Stomach (tissue), 9 donors: Measurements from ENCODE around the gene APEX1. TPM values are rescaled to one million over a fixed set of nuclear protein-coding genes. Genes with fewer than 3 reads are reported as not detected.
A peak's percentile ranks its signal among the peaks of the same experiment; 100 is the strongest.

Experiments
- DNase-seq, 2 donors: peaks; one replicate each; pipeline versions ENCODE4 v3.0.0 to v3.0.0-alpha.2; 2013 to 2019
- H3K27ac ChIP-seq, 5 donors: fragments of 200-600 bp in 4 of 5; sonication (generic) in 4 of 5; one replicate each; pipeline ENCODE4 v1.5.1; 2013 to 2019; ENCODE audit warnings: mild to moderate bottlenecking in 1 of 5, moderate library complexity in 1 of 5
- H3K27me3 ChIP-seq, 3 donors: fragments of 200-600 bp; sonication (generic); one replicate each; pipeline ENCODE4 v1.5.1; 2017 to 2019; ENCODE audit warnings: mixed run types in 1 of 3
- H3K36me3 ChIP-seq, 4 donors: fragments of 200-600 bp; sonication (generic); 1 replicate in 3 of 4; 2 replicates in 1 of 4; pipeline ENCODE4 v1.5.1; 2016 to 2019
- H3K4me1 ChIP-seq, 4 donors: fragments of 200-600 bp; sonication (generic); one replicate each; pipeline ENCODE4 v1.5.1; 2016 to 2019
- H3K4me3 ChIP-seq, 4 donors: fragments of 200-600 bp; sonication (generic) in 3 of 4; one replicate each; pipeline ENCODE4 v1.5.1; 2016 to 2019; ENCODE audit warnings: mild to moderate bottlenecking in 1 of 4
- H3K9me3 ChIP-seq, 4 donors: fragments of 200-600 bp; sonication (generic); one replicate each; pipeline ENCODE4 v1.5.1; 2016 to 2019
- EP300 ChIP-seq: sonication (generic); formaldehyde crosslinking; IDR thresholded peaks from one replicate; pipeline ENCODE4 v1.6.1; 2017; ENCODE audit warnings: antibody characterized with exemption
- POLR2A ChIP-seq, 4 donors: fragments of 450-650 bp; IDR thresholded peaks; one replicate each; pipeline ENCODE4 v1.6.1; 2016; ENCODE audit warnings: antibody characterized with exemption in 4 of 4, control low read depth in 2 of 4, mild to moderate bottlenecking in 1 of 4, moderate library complexity in 1 of 4
- POLR2AphosphoS5 ChIP-seq, 3 donors: sonication (generic); formaldehyde crosslinking; IDR thresholded peaks; one replicate each; pipeline ENCODE4 v1.6.1; 2016; ENCODE audit warnings: antibody characterized with exemption in 3 of 3
- WGBS, 5 donors: extraction: QIAGEN DNeasy Blood & Tissue Kit in 3 of 5; methylation state at CpG; one replicate each; pipeline versions ENCODE4 v1.1.5 to v1.1.7; 2013 to 2018; 5-methylcytosine and 5-hydroxymethylcytosine counted together
- intact Hi-C: fragments of 100-400 bp; cut with DNase I; formaldehyde crosslinking; loops from one replicate; pipeline ENCODE4 v1.15.1; 2023; ENCODE audit warnings: low total_unique reads
- polyA plus RNA-seq, 3 donors: library from polyadenylated mRNA; stranded (reverse); fragments of 200-250 nt; gene quantifications; one replicate each; pipeline ENCODE4 v1.2.3, GENCODE V29; 2013
- total RNA-seq, 5 donors: library from RNA; depleted of rRNA; stranded (reverse); fragments of >200 nt; gene quantifications; one replicate each; pipeline versions ENCODE4 v1.1.0 to v1.2.3, GENCODE V29; 2014 to 2016
- TF ChIP-seq, protein P1 (sequence below), 7 experiments: fragments of 450-650 bp in 4 of 7; fragments of 200-600 bp in 3 of 7; sonication (generic) in 3 of 7; IDR thresholded peaks; one replicate each; pipeline ENCODE4 v1.5.1; 2016 to 2019; ENCODE audit warnings: antibody characterized with exemption in 7 of 7, control low read depth in 2 of 7, mild to moderate bottlenecking in 1 of 7
- donor health status: healthy with polysubstance abuse.
- donor health status: Bipolar disorder and iron deficiency.
- donor health status: healthy.

The APEX1 gene
- total and polyA plus RNA-seq, 8 donors, result 70.1 to 219 (median 137) TPM

DNA sequence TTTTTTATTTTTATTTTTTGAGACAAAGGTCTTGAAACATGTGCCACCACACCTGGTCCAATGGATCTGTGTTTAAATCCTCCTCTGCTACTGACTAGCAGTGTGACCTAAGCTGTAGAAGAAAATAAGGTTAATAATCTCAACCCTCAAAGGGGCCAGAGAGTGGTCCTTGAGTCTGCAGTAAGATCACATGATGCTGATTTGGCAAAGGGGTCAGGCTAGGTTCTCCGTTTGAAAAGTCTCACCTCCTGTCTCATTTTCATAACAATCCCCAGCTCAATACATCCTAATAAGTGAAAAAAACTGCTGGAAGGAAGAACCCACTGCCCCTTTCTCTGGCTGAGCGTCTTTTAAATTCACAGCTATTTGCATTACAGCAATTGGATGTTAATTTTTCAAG lies 33.8 kb upstream of the APEX1 start:
- intact Hi-C loops, result no loop called here
- Histone ChIP-seq H3K36me3 (no peaks in the 10 kb centered on the region), H3K4me3 (no peak overlapping the region), H3K27me3 (no peaks in the 10 kb centered on the region), H3K4me1 (peaks cover 7 to 26% (median 14%) of the 10 kb centered on the region in 4 donors), H3K9me3 (no peaks in the 10 kb centered on the region), H3K27ac (no peak overlapping the region)
- 47 to 62% (median 52%) methylated on average over 2 of the region's 2 CpGs for WGBS, 5 donors
- TF ChIP-seq POLR2A (IDR thresholded peaks at IDR 0.05) (no peak), EP300 (no peak)
- DNase-seq, result no peak

DNA sequence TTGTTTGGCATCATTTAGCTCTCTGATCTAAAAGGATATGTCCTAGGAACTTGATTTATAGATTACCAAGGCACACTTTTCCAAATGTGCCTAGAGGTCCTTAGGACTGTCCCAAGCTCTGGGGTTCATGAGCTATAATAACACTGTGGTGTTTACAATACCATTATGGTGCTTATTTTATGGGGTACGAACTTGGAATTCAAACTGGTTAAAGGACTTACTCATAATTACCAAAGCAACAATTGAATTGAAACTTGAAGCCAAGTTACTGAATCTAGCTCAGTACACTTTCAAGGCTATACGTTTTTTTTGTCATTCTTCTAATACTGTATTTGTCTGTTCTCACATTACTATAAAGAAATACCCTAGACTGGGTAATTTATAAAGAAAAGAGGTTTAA lies 32.1 kb upstream of the APEX1 start:
- Histone ChIP-seq H3K9me3 (no peaks in the 10 kb centered on the region), H3K36me3 (no peaks in the 10 kb centered on the region), H3K4me1 (peaks cover 7 to 24% (median 11%) of the 10 kb centered on the region in 4 donors), H3K27ac (no peak overlapping the region), H3K27me3 (no peaks in the 10 kb centered on the region), H3K4me3 (no peak overlapping the region)
- DNase-seq, result no peak
- TF ChIP-seq POLR2AphosphoS5 (IDR thresholded peaks at IDR 0.05), result no peak
- no peak for TF ChIP-seq POLR2A (IDR thresholded peaks at IDR 0.05)
- TF ChIP-seq, protein P1, sequence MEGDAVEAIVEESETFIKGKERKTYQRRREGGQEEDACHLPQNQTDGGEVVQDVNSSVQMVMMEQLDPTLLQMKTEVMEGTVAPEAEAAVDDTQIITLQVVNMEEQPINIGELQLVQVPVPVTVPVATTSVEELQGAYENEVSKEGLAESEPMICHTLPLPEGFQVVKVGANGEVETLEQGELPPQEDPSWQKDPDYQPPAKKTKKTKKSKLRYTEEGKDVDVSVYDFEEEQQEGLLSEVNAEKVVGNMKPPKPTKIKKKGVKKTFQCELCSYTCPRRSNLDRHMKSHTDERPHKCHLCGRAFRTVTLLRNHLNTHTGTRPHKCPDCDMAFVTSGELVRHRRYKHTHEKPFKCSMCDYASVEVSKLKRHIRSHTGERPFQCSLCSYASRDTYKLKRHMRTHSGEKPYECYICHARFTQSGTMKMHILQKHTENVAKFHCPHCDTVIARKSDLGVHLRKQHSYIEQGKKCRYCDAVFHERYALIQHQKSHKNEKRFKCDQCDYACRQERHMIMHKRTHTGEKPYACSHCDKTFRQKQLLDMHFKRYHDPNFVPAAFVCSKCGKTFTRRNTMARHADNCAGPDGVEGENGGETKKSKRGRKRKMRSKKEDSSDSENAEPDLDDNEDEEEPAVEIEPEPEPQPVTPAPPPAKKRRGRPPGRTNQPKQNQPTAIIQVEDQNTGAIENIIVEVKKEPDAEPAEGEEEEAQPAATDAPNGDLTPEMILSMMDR (IDR thresholded peaks at IDR 0.05), result no peak
- no peak for TF ChIP-seq EP300
- intact Hi-C loops, result no loop called here
- 38 to 69% (median 64%) methylated on average over 2 of the region's 2 CpGs for WGBS, 5 donors

DNA sequence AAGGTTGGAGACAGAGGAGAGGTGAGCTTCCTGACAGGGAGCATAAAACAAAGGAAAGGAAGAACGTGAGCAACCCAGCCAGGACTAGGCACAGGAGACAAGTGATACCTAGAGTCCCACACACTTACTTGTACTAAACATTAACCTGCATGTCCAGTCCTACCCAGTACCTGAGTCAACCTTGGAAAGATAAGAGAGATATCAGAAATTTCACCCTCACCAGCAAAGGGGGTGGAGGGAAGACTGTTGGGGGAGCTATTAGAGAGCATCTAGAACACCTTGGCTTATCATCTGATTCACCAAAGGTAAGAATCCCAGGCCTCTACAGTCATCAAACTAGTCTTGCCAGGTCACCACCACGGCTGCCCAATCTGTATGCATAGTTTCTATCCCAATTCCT lies 30.2 kb upstream of the APEX1 start:
- Histone ChIP-seq H3K4me3 (no peak overlapping the region), H3K9me3 (no peaks in the 10 kb centered on the region), H3K36me3 (no peaks in the 10 kb centered on the region), H3K4me1 (peaks cover 0 to 28% (median 4%) of the 10 kb centered on the region in 4 donors), H3K27me3 (no peaks in the 10 kb centered on the region), H3K27ac (no peak overlapping the region)
- intact Hi-C loops, result no loop called here
- TF ChIP-seq POLR2AphosphoS5 (IDR thresholded peaks at IDR 0.05) (no peak), EP300 (no peak)
- WGBS, 5 donors, result 15 to 34% (median 18%) methylated on average over 2 of the region's 2 CpGs
- no peak for DNase-seq

DNA sequence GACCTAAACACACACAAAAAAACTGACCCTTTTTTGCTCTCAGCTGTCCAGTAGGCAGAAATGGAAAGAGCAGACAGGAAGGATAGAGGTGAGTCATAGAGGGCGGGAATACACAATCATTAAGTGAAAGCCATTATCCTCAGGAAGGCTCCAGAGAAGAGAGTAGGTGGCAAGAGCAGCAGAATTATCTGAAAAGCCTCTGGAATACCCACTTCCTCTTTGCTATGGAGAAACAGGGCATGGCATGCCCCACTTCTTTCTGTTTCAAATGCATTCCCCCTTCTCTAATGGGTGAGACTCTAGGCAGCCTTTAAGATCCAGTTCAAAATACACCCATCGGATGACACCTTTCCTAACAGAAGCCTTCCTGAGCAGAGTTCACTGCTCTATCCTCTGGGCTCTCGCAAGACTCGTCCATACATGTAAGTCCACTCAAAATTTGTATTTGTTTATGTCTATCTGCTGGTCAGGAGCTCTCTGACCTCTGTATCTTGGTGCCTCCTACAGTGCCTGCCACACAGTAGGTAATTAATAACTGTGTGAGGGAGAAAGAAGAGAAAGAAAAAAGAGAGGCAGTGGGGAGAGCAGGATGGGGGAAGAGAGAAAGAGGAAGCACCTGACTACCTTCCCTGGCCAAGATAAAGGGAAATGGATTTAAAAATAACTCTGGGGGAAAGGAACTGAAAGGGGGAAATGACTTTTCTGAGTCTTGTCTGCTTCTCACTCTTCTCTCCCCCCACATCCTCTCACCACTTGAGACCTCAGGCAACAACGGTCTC lies 27.6 kb upstream of the APEX1 start:
- 52 to 71% (median 67%) methylated on average over 5 of the region's 5 CpGs for WGBS, 5 donors
- intact Hi-C loops, result no loop called here
- Histone ChIP-seq H3K27me3 (no peaks in the 10 kb centered on the region), H3K4me3 (no peak overlapping the region), H3K27ac (peak overlapping the region in 3 of 5 donors; percentile 18 to 61 (median 22)), H3K4me1 (peaks cover 0 to 38% (median 14%) of the 10 kb centered on the region in 4 donors), H3K36me3 (no peaks in the 10 kb centered on the region), H3K9me3 (no peaks in the 10 kb centered on the region)
- peak in 1 of 2 donors; percentile 50 for DNase-seq
- TF ChIP-seq POLR2A (IDR thresholded peaks at IDR 0.05) (no peak), POLR2AphosphoS5 (IDR thresholded peaks at IDR 0.05) (no peak), EP300 (no peak)
- TF ChIP-seq, protein P1 (IDR thresholded peaks at IDR 0.05), result no peak

DNA sequence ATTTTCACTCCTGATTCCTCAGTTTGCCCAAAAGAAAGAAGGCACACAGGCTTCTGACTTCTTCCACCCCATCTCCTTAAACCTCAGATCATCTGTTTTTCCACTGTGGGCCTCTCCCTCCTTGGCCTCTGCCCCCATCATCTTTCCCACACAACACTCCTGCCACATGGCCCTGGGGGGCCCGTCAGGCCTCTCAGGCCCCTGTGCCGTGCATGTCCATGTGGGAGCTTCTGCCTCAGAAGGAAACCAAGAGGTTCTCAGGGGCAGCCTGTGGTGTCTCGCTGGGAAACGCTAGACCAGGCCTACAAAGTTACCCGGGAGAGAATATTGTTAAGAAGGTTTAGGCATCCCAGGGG lies 27.0 kb upstream of the APEX1 start:
- H3K27ac ChIP-seq, result peak overlapping the region in 3 of 5 donors; percentile 3 to 38 (median 30)
- TF ChIP-seq EP300 (no peak), POLR2AphosphoS5 (IDR thresholded peaks at IDR 0.05) (no peak), POLR2A (IDR thresholded peaks at IDR 0.05) (no peak)
- TF ChIP-seq, protein P1 (IDR thresholded peaks at IDR 0.05), result no peak
- no peak overlapping the region for H3K4me3 ChIP-seq
- H3K4me1 ChIP-seq, result peaks cover 0 to 38% (median 14%) of the 10 kb centered on the region in 4 donors
- intact Hi-C loops, result no loop called here
- no peaks in the 10 kb centered on the region for H3K27me3 ChIP-seq
- 76 to 91% (median 87%) methylated on average over 5 of the region's 5 CpGs for WGBS, 5 donors
- DNase-seq, result no peak
- H3K36me3 ChIP-seq, result no peaks in the 10 kb centered on the region
- no peaks in the 10 kb centered on the region for H3K9me3 ChIP-seq
